ENCODE results near the gene ETS1. TPM values are rescaled to one million over a fixed set of nuclear protein-coding genes. Genes with fewer than 3 reads are reported as not detected.

ETS1 gene
- total RNA-seq, 4 donors from 2014 or later = 23.6 to 56.7 (median 29.2) TPM

- TF ChIP-seq POLR2A (IDR thresholded peaks at IDR 0.05) (no peak), POLR2AphosphoS5 (IDR thresholded peaks at IDR 0.05) (no peak), CTCF (IDR thresholded peaks at IDR 0.05) (no peak), EP300 (IDR thresholded peaks at IDR 0.05; ENCODE audit: low read depth) (no peak)
- Histone ChIP-seq H3K4me1 (no peaks in the 10 kb centered on the region), H3K4me3 (no peak overlapping the region), H3K36me3 (no peaks in the 10 kb centered on the region), H3K27me3 (no peaks in the 10 kb centered on the region), H3K27ac (no peak overlapping the region), H3K9me3 (no peaks in the 10 kb centered on the region)
- DNase-seq = no peak
- in situ Hi-C loops (cut with MboI; ENCODE audit: low pct_ligation_motif_present in 1 of 4, low pct_unique_long_range_greater_than_20kb in 1 of 4, low sequenced_read_pairs in 3 of 4) = no loop called here
- intact Hi-C loops (cut with DNase I; ENCODE audit: low total_unique reads) = loop anchor here (5.0 kb wide), 1 partner anchor 600 kb away; the partner anchor contains the start of gene ARHGAP32
- WGBS, 2 donors (ENCODE audit: low coverage in 1 of 2) = 83 to 88% methylated on average over 7 of the region's 7 CpGs
Observed at GRCh38 chr11:128592454-128592853, 5.1 kb upstream of the ETS1 start.

- H3K27ac ChIP-seq = no peak overlapping the region
- H3K27me3 ChIP-seq = no peaks in the 10 kb centered on the region
- no peak for DNase-seq
- no peaks in the 10 kb centered on the region for H3K36me3 ChIP-seq
- H3K4me3 ChIP-seq = no peak overlapping the region
- no peaks in the 10 kb centered on the region for H3K9me3 ChIP-seq
- TF ChIP-seq CTCF (IDR thresholded peaks at IDR 0.05) = no peak
- no peak for TF ChIP-seq POLR2A (IDR thresholded peaks at IDR 0.05)
- no peak for TF ChIP-seq EP300 (IDR thresholded peaks at IDR 0.05; ENCODE audit: low read depth)
- no peak for TF ChIP-seq POLR2AphosphoS5 (IDR thresholded peaks at IDR 0.05)
- in situ Hi-C loops (cut with MboI; ENCODE audit: low pct_ligation_motif_present in 1 of 4, low pct_unique_long_range_greater_than_20kb in 1 of 4, low sequenced_read_pairs in 3 of 4) (no loop called here), intact Hi-C loops (cut with DNase I; ENCODE audit: low total_unique reads) (loop anchor here (5.0 kb wide), 1 partner anchor 602 kb away; the partner anchor contains the start of gene ARHGAP32)
- H3K4me1 ChIP-seq = no peaks in the 10 kb centered on the region
- 62 to 87% methylated on average over 3 to 4 of the region's 4 CpGs for WGBS, 2 donors (ENCODE audit: low coverage in 1 of 2)
Observed at GRCh38 chr11:128590587-128590986, 3.2 kb upstream of the ETS1 start.

- Histone ChIP-seq H3K4me1 (no peaks in the 10 kb centered on the region), H3K4me3 (no peak overlapping the region), H3K36me3 (no peaks in the 10 kb centered on the region), H3K27ac (no peak overlapping the region), H3K9me3 (no peaks in the 10 kb centered on the region), H3K27me3 (no peaks in the 10 kb centered on the region)
- WGBS, 2 donors (ENCODE audit: low coverage in 1 of 2) = 93 to 94% methylated on average over 1 of the region's 1 CpG
- no peak for TF ChIP-seq POLR2A (IDR thresholded peaks at IDR 0.05)
- no peak for TF ChIP-seq POLR2AphosphoS5 (IDR thresholded peaks at IDR 0.05)
- TF ChIP-seq CTCF (IDR thresholded peaks at IDR 0.05) = no peak
- DNase-seq = no peak
- intact Hi-C loops (cut with DNase I; ENCODE audit: low total_unique reads) (loop anchor here (5.0 kb wide), 1 partner anchor 602 kb away; the partner anchor contains the start of gene ARHGAP32), in situ Hi-C loops (cut with MboI; ENCODE audit: low pct_ligation_motif_present in 1 of 4, low pct_unique_long_range_greater_than_20kb in 1 of 4, low sequenced_read_pairs in 3 of 4) (no loop called here)
Observed at GRCh38 chr11:128589998-128590397, 2.6 kb upstream of the ETS1 start.

- TF ChIP-seq POLR2A (IDR thresholded peaks at IDR 0.05) = no peak
- no peak for TF ChIP-seq POLR2AphosphoS5 (IDR thresholded peaks at IDR 0.05)
- no peak for TF ChIP-seq EP300 (IDR thresholded peaks at IDR 0.05; ENCODE audit: low read depth)
- TF ChIP-seq CTCF (IDR thresholded peaks at IDR 0.05) = no peak
- intact Hi-C loops (cut with DNase I; ENCODE audit: low total_unique reads) (no loop called here), in situ Hi-C loops (cut with MboI; ENCODE audit: low pct_ligation_motif_present in 1 of 4, low pct_unique_long_range_greater_than_20kb in 1 of 4, low sequenced_read_pairs in 3 of 4) (no loop called here)
Observed at GRCh38 chr11:128588093-128588492, 735 bp upstream of the ETS1 start.

More at GRCh38 chr11:128588093-128588492, 735 bp upstream of the ETS1 start:
- H3K4me1 ChIP-seq = no peaks in the 10 kb centered on the region
- no peaks in the 10 kb centered on the region for H3K36me3 ChIP-seq
- H3K27me3 ChIP-seq = no peaks in the 10 kb centered on the region
- 72 to 88% methylated on average over 1 of the region's 1 CpG for WGBS, 2 donors (ENCODE audit: low coverage in 1 of 2)
- no peak overlapping the region for H3K27ac ChIP-seq
- no peak for DNase-seq
- H3K9me3 ChIP-seq = no peaks in the 10 kb centered on the region
- no peak overlapping the region for H3K4me3 ChIP-seq

All from transverse colon (tissue), 4 donors.